HG03135 (cell line): ENCODE data around the gene SLC38A10.

ENCODE experiments used
- ATAC-seq: cut with Tn5 transposase; IDR thresholded peaks from one replicate; pipeline ENCODE4 v1.9.1; 2021; ENCODE audit warnings: mild to moderate bottlenecking, moderate library complexity; ENCODE audit not compliant: unreplicated experiment

SLC38A10 gene

GRCh38 chr17:81300586-81301155, 5.6 kb upstream of the SLC38A10 start:
- no peak for ATAC-seq

DNA sequence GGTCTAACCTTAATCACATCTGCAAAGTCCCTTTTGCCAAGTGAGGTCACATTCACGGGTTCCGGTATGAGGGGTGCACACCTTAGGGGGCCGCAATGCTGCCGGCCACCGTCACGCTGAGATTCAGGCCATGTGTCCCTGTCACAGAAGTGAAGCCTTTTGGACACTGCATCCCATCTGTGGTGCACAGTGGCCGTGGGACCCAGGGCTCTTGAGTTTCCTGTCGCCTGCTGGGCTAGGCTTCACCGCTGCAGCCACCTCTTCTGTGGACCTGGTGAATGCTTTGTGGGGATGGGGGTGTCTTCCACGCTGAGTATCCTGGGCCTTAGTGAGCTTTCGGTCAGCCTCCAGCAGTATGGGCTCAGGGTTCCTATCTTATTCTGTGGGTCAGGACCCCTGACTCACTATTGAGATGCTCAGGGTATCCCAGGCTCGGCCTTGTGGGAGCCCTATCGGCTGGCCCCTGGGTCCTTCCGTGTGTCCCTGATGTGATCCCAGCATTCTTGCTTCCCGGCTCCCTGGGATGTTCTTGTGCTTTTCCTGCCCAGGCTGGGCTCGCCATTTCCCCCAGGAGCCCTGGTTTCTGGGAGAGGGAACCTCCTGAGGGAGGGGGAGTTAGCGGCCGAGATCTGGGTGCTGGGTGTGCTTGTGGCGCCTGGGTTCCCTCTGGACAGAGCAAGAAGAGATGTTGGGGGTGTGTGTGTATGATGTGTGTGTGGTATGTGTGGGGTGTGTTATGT, 4.9 kb upstream of the SLC38A10 start:
- no peak for ATAC-seq

DNA sequence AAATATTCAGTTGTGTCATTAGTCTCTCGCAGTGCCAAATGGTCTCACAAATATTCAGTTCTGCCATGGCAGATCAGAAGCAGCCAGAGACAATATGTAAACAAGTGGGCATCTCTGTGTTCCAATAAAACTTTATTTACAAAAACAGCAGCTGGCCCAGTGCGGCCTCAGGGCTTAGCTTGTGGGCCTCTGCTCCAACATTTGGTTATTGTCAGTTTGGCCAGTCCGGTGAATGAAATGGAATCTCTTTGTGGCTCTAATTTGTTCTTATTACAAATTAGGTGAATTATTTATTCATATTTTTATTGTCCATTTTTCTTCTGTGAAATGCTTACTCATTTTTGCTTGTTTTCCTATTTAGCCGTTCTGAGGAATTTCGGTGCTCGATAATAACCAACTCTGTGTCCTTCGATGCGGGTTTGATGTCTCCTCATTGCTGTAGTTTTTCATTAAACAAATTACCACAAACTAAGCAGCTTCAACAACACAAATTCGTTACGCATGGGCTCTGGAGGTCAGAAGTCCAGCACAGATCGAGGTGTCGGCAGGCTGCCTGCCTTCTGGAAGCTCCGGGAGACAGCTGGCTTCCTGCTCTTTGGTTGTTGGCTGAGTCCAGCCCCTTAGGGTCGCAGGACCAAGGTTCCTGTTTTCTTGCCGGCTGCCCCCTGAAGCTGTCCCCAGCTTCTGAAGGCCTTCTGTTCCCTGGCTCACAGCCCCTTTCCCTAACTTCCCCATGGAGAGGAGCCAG, 4.1 kb upstream of the SLC38A10 start:
- ATAC-seq = no peak

DNA sequence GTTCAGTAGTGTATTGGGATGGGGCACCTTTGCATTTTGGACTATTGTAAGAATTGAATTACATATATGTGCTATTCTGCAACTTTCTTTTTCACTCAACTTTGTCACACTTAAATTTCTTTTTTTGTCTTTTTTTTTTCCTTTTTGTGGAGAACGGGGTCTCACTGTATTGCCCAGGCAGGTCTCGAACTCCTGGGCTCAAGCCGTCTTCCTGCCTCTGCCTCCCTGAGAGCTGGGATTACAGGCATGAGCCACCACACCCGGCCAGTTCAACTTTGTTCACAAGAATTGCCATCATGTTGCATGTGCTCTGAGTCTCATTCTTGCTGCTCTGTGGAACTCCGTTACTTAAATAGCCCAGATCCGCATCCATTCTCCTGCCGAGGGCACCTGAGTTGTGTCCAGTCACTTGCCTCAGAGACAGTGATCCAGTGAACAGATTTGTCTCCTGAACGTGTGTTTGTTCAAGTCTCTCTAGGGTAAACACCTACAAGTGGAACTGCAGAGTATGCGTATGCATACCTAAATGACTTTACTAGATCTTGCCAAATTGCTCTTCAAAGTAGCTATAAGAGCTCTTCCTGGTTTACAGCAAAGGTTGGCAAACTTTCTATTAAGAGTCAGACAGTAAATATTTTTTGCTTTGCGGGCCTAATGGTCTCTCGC, 3.4 kb upstream of the SLC38A10 start:
- ATAC-seq = no peak

DNA sequence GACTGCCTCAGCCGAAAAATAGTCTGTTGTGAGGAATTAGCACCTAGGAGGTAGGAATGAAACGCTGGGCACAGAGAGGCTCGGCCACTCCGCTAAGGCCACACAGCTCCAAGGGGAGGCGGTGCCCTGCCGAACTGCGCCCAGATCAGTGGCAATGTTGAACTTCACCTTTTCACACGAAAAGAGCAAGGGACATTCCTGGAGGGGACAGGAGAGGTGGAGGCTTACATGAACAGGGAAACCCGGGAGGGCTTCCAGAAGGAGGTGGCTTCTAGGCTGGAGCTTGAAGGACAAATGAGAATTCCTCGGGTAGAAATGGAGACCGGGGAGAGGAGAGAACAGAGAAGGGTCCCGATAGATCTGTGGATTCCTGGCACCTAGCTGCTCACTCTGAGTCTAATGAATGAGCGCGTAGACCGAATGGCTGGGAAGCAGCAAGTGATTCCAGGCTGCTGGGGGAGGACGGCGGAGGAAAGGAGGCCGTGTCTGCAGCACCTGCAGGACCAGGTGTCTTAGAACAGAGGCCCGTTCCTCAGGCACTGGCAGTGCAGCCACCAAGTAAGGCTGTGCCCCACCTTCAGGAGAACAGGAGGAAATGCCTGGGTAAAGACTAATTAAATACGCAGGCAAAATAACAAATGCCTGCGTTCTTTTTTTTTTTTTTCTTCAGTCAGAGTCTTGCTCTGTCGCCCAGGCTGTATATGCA, 722 bp upstream of the SLC38A10 start:
- no peak for ATAC-seq

GRCh38 chr17:81294512-81295030, 536 bp downstream of the SLC38A10 start:
- peak; percentile 23 for ATAC-seq

GRCh38 chr17:81292450-81292849, 2.7 kb downstream of the SLC38A10 start:
- no peak for ATAC-seq

DNA sequence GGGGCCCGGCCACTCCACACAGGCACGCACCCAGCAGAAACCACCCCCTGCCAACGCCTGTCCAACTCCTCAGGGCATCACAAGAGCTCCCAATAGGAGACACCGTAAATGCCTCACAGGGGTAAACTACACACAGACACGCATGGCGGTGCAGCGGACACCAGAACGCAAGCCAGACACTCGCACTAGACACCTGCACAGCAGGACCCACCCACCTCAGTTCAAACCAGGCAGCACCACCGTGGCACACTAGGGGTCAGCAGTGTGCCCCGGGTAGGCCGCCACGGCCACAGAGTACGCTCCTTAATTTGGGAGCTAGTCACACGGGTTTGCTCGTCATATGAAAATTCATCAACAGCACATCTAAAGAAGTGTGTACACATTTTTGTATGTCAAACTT, 3.4 kb downstream of the SLC38A10 start:
- no peak for ATAC-seq

GRCh38 chr17:81290230-81290629, 4.9 kb downstream of the SLC38A10 start:
- ATAC-seq = no peak

GRCh38 chr17:81289627-81290026, 5.5 kb downstream of the SLC38A10 start:
- ATAC-seq = no peak

DNA sequence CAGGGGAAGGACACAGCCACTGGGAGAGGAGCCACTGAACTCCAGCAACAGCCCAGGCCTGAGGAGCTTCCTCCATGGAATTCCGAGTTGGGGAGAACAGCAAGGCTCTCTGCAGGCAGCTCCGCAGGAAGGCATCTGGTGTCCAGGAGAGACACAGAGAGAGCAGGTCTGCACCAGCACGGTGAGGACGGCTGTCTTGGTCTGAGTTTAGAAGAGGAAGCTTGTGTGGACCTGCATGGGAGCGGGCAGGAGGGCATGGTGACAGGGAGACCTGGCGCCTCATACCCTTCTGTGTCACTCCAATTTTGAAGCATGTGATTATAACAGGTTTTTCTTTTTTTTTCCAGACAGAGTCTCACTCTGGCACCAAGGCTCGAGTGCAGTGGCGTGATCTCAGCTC, 6.4 kb downstream of the SLC38A10 start:
- ATAC-seq = no peak

- ATAC-seq = no peak
Measured at GRCh38 chr17:81287741-81288430, 7.2 kb downstream of the SLC38A10 start.

DNA sequence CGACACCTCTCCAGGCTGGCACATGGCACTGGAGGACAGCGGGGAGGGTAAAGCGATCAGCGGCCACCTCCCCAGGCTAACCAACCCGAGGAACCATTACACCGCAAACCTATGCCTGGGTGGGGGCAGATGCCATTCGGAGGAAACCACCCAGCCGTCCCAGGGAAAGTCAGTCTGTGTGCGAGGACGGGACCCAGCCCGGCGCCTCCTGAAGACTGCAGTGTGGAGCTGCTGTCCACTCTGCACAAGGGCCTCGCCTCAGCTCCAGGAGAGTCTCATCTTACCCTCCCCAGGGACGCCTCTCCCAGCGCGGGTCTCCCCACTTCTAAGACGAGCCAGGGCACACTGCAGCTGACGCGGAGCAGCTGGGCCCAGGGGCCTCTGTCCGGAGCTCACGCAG, 8.0 kb downstream of the SLC38A10 start:
- ATAC-seq = no peak

DNA sequence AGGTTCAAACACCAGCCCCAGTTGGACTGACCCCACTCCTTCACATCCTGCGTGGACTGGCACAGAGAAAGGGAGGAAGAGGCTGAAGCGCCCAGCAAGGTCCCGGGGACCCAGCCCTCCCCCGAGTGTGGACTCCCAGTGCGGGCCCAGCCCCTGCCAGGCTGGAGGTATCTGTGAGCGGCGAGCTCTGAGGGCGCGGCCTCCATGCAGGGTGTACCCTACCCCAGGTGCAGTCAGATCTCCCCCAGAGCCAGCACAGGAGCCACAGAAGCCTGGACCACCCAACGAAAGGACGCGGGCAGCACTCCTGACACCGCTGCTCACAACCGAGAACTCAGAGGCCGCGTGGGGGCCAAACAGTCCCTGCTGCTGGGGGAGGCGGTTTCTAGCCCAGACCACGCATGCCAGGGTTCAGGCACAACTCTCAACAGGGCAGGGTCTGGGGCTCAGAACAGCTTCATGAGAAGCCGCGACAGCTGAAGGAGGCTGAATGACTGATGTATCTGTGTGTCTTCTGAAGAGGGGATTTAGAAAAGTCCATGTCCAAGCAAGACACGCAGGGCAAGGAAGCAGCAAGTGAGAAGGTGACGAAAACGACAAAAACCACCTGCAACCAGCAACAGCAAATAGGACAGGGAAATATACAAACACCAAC, 8.5 kb downstream of the SLC38A10 start:
- ATAC-seq = no peak

GRCh38 chr17:81285894-81286293, 9.2 kb downstream of the SLC38A10 start:
- ATAC-seq = no peak

DNA sequence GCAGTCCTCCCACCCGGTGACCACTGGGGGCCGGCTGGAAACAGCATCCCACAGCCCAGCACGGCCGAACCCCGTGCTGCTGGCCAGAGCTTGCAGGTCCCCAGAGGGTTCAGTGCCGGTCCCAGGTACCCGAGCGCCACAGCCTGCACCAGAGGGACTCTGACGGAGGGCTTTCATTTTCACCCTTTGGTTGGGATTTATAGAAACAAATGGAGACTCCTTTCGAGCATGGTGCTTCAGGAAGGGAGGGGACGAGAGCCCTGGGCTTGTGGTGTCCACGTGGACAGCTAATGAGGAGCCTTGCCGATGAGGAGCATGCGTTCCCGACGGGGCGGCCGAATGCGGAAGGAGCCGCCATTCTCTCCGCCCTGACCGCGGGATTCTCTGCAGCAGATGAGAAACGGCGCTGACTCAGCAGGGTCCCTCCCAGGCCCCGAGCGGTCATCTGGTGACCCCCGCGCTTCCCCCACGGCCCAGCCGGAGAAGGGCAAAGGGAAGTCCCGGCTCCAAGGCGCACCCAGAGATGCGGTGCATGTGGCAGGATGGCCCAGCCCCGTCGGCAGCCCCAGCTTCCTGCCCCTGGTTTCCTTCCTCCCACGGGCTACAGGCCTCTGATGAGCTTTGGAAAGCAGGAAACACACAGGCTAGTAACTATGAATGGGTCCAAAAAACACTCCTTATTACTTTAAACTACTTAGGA, 9.8 kb downstream of the SLC38A10 start:
- ATAC-seq = no peak

DNA sequence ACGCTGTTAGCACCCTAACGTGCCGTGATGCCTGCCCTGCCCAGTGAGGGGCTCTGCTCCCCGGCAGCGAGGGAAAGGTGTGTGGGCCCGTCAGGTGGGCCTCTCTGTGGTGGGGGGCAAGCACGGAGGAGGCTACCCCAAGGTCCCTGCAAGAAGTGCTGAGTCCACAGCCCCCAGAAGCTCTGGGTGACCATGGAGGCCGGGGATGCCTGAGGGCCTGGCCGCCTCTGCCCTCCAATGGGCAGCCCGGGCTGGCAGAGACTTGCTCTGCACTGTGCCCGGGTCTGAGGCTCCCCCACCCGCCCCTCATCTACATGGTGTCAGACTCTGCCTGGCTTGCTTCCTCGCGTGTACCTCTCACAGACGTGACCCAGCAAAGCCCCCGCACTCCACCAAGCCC, 12.2 kb downstream of the SLC38A10 start:
- no peak for ATAC-seq

GRCh38 chr17:81282141-81282540, 13.0 kb downstream of the SLC38A10 start:
- no peak for ATAC-seq

DNA sequence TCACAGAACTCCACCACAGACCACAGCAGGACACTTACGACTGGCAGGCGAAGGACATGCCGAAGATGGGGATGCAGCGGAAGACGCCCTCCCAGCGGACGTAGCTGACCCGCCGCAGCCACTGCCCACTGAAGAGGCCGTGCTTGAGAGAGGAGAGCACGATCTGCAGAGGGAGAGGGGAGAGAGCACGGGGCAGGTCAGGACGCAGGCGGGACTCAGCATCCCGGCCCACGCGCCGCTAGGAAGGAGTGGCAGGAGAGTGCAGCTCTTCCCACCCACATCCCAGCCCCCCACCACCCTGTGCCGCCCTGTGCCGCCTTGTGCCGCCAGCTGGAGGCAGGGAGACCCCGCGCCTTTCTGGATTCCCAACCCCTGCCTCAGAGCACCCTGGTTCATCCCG, 14.5 kb downstream of the SLC38A10 start:
- ATAC-seq = no peak
